Measurements from ENCODE around the gene KIF13A. TPM values are rescaled to one million over a fixed set of nuclear protein-coding genes. Genes with fewer than 3 reads are reported as not detected.

KIF13A gene
- total RNA-seq, 3 donors from 2014 or later: 40.0 to 60.4 (median 49.6) TPM

GRCh38 chr6:17884498-17885478 is 102.6 kb downstream of the KIF13A start:
- no peak for DNase-seq (ENCODE audit: low spot score in 2 of 2)
- TF ChIP-seq POLR2A (IDR thresholded peaks at IDR 0.05) (no peak), CTCF (IDR thresholded peaks at IDR 0.05) (no peak), POLR2AphosphoS5 (IDR thresholded peaks at IDR 0.05) (no peak)
- Histone ChIP-seq H3K36me3 (no peaks in the 10 kb centered on the region), H3K9me3 (no peaks in the 10 kb centered on the region), H3K27ac (no peak overlapping the region), H3K4me1 (no peaks in the 10 kb centered on the region), H3K27me3 (no peaks in the 10 kb centered on the region), H3K4me3 (no peak overlapping the region)
- intact Hi-C loops (cut with DNase I; ENCODE audit: low total_unique reads): no loop called here

- intact Hi-C loops (cut with DNase I; ENCODE audit: low total_unique reads): no loop called here
- Histone ChIP-seq H3K36me3 (no peaks in the 10 kb centered on the region), H3K4me1 (no peaks in the 10 kb centered on the region), H3K27ac (no peak overlapping the region), H3K27me3 (no peaks in the 10 kb centered on the region), H3K4me3 (no peak overlapping the region), H3K9me3 (no peaks in the 10 kb centered on the region)
- TF ChIP-seq CTCF (IDR thresholded peaks at IDR 0.05): no peak
- TF ChIP-seq POLR2AphosphoS5 (IDR thresholded peaks at IDR 0.05): no peak
- no peak for DNase-seq (ENCODE audit: low spot score in 2 of 2)
Measured at GRCh38 chr6:17883665-17884497, 103.6 kb downstream of the KIF13A start.

DNA sequence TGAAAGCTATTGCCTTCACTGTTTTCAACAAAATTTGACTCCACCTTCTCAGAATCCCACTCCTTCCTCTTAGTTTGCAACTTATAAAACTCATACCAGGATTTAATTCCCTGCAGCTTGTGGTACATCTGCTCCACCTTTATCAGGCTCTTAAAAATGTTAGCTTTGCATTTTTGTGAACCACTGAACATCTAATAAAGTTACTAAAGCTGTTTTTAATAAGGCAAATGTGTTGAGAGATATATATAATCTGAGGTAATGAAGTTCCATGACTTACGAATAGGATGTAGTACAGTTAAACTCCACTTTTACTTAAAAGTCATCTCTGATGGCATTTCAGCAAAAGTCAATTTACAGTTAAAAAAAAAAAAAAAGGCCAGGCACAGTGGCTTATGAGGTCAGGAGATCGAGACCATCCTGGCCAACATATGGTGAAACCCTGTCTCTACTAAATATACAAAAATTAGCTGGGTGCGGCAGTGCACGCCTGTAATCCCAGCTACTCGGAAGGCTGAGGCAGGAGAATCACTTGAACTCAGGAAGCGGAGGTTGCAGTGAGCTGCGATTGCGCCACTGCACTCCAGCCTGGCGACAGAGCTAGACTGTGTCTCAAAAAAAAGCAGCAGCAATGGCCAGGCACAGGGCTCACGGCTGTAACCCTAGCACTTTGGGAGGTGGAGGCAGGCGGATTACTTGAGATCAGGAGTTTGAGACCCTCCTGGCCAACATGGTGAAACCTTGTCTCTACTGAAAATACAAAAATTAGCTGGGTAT is 106.2 kb downstream of the KIF13A start:
- H3K4me1 ChIP-seq: no peaks in the 10 kb centered on the region
- no peaks in the 10 kb centered on the region for H3K27me3 ChIP-seq
- H3K4me3 ChIP-seq: no peak overlapping the region
- H3K36me3 ChIP-seq: no peaks in the 10 kb centered on the region
- DNase-seq (ENCODE audit: low spot score in 2 of 2): no peak
- intact Hi-C loops (cut with DNase I; ENCODE audit: low total_unique reads): no loop called here
- no peak overlapping the region for H3K27ac ChIP-seq
- TF ChIP-seq CTCF (IDR thresholded peaks at IDR 0.05) (no peak), POLR2AphosphoS5 (IDR thresholded peaks at IDR 0.05) (no peak), POLR2A (IDR thresholded peaks at IDR 0.05) (no peak)
- no peaks in the 10 kb centered on the region for H3K9me3 ChIP-seq

DNA sequence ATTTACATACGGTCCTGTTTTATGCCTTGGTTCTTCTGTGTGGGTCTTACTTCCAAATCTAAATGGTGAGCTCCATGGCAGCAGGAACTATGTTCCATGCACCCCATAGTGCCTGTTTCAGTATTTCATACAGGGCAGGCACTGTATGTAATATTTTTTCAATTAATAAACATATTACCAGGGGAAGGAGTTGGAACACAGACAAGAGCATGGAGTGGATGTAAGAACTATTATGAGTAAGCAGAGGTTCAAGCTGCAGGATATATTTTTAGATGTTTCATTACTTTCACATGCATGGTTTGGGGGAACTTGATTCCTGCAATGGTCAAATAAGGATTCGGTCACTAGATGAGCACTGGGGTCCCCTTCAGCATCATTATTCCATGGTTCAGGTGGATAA is 108.3 kb downstream of the KIF13A start:
- no peaks in the 10 kb centered on the region for H3K27me3 ChIP-seq
- no peaks in the 10 kb centered on the region for H3K36me3 ChIP-seq
- H3K9me3 ChIP-seq: no peaks in the 10 kb centered on the region
- TF ChIP-seq CTCF (IDR thresholded peaks at IDR 0.05) (no peak), POLR2A (IDR thresholded peaks at IDR 0.05) (no peak), POLR2AphosphoS5 (IDR thresholded peaks at IDR 0.05) (no peak)
- intact Hi-C loops (cut with DNase I; ENCODE audit: low total_unique reads): no loop called here
- DNase-seq (ENCODE audit: low spot score in 2 of 2): no peak
- no peaks in the 10 kb centered on the region for H3K4me1 ChIP-seq
- H3K4me3 ChIP-seq: no peak overlapping the region
- no peak overlapping the region for H3K27ac ChIP-seq

Measured in breast epithelium (tissue), 4 donors.